ENCODE results near the gene FBXO9.
"Not testable (repeated sequence)": the region's sequence is repeated elsewhere in the genome, so short reads cannot be mapped to it uniquely, and the experiment has no call there.

The FBXO9 gene

GRCh38 chr6:53048431-53049195 is 16.6 kb upstream of the FBXO9 start:
- no peak for DNase-seq

GRCh38 chr6:53049415-53049814 is 15.8 kb upstream of the FBXO9 start:
- DNase-seq: no peak

GRCh38 chr6:53052152-53052551 is 13.1 kb upstream of the FBXO9 start:
- DNase-seq: not testable (repeated sequence)

- no peak for DNase-seq
These were observed 10.7 kb upstream of the FBXO9 start for GRCh38 chr6:53054532-53054931.

DNA sequence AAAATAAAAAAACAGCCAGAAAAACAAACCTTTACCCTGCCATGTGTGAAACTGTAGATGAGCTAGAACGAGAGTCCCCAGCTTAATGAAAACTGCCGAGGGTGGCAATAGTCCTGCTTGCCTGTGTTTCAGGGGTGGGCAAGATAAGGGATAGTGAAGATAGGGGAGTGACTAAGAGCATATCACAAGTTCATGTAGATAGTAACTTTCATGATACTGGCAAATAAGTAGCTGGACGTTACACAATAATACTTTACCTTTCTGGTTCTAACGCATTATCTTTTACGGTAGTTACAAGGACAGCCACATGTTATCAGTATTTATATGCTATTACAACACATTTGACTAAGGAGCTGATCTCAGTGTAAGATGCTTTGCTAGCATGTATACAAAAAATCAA is 9.3 kb upstream of the FBXO9 start:
- DNase-seq: no peak

DNA sequence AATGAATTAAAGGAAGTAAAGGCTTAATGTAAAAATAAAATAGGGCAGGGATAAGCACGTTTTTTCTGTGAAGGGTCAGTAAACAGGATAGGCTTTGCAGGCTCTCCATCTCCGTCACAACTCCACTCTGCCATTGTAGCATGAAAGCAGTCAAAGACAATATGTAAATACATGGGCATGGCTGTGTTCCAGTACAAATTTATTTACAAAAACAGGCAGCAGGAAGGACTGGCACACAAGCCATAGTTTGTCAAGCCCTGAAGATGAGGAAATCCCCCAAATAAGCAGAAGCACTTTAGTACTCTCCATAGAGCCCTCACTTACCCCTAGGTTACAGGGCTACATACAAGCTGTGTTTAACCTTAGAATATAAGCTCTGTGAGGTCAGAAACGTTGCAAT is 8.9 kb upstream of the FBXO9 start:
- DNase-seq: peak; percentile 30

GRCh38 chr6:53058388-53059195 is 6.6 kb upstream of the FBXO9 start:
- no peak for DNase-seq

DNA sequence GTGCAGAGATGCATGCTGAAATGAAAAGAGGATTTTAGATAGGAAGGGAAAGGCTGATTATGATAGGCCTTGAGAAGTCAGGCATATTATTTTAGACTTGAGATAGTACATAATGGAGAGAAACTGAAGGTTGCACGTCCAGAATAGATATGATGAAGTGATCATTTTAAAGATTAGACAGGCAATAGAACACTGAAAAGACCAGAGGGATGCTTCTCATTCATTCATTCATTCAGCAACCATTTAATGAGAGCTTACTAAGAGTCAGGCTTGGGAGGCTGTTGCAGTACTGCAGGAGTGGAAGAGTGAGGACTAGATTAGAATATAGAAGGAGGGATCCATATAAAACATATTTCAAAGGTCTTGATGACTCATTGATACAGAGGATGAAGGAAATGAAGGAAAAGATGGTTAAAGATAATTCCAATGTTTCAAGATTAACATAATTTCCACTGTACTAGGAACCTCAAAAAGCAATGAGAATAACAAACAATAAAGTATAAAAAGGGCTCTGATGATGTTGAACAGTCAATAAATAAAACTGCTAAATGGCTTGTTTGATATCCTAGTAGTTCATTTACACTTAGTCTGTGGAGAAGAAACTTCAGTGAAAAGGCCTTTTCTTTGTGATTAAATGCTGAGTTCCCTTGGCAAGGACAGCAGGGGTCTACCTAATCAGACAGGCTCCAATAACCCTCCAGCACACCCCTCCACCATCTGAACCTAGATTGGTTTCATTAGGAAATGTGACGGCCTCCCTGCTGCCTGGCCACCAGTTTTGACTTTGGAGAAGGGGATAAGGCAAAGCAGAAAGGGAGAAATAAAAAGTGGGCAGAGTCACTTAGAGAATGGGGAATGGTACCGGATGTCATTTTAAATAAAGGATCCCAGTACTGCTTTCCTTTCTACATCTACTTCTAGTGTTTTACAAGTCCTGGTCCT is 5.3 kb upstream of the FBXO9 start:
- peak; percentile 36 for DNase-seq

GRCh38 chr6:53062169-53062539 is 3.0 kb upstream of the FBXO9 start:
- DNase-seq: peak; percentile 93

DNA sequence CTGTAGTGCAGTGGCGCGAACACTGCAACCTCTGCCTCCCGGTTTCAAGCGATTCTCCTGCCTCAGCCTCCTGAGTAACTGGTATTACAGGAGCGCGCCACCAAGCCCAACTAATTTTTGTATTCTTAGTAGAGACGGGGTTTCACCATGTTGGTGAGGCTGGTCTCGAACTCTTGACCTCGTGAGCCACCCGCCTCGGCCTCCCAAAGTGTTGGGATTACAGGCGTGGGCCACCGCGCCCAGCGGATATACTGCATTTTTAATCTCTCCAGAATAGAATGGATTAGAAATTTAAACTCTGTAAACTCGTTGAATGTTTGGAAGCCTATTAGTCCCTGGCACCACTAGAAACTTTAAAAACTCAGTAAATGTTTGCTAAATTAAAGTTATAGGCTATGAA is 949 bp upstream of the FBXO9 start:
- DNase-seq: not testable (repeated sequence)

DNA sequence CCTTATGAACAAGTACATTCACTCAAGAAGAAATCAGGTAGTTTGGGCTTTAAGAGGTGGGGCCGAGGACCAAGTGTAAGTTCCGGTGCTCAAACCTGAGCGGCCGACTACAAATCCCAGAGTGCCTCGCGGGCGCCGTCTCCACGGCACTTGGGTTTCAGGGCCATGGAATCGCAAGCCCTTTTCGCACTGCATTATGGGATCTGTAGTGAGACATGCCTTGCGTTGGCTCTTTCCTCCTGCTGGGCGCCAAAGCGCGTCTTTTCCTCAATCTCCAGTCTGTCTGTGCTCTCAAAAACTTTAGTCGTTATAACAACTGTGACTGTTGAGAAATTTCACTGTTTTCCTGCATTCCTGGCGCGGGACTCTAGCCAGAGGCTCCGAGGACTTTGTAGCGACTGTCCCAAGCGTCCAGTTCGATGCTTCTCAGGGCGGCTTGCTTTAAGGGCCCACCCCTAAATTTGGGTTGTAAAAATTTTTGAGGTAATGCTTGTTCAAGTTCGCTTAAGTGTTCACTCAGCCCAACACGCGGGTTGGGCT is 408 bp upstream of the FBXO9 start:
- peak; percentile 100 for DNase-seq

DNA sequence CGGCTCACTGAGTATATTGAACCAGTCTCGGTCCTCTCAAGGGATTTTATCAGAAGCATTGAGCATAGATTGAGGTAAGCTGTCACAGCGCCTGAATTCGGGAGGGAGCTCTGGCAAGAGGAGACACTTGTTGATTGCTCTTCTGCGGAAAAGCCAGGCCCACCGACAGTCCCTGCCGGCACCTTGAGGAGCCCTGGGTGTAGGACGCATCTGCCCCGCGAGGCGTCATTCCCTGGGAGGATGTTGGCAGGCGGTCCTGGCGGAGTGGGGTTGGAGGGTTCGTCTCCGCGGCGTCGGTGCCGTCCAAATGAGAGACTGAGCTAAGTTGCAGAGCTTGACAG is 843 bp downstream of the FBXO9 start:
- peak; percentile 72 for DNase-seq

- DNase-seq: no peak
These were observed 1.9 kb downstream of the FBXO9 start for GRCh38 chr6:53066874-53067706.

DNA sequence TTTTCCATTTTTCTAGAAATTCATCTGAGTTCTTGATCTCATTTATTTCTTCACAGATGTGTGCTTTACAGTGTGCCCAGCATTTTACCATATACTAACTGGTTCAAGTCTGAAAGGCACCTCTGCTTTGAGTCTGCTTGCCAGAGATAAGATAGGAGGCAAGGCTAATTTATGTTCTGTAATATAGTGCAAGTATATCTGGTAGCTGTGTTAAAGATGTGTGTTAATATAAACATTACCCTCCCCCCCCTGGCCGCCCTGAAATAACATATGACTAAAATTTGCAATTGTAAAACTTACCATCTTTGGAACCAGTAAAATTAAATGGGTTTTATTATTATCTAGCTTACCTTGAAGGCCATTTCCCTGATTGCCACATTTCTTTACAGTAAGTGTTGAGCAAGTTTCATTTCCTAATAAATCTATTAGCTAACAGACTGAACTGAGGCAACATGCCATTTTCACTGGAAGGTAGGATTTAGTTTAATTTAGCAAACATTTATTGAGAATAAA is 2.7 kb downstream of the FBXO9 start:
- no peak for DNase-seq

- DNase-seq: no peak
These were observed 4.2 kb downstream of the FBXO9 start for GRCh38 chr6:53069427-53069826.

DNA sequence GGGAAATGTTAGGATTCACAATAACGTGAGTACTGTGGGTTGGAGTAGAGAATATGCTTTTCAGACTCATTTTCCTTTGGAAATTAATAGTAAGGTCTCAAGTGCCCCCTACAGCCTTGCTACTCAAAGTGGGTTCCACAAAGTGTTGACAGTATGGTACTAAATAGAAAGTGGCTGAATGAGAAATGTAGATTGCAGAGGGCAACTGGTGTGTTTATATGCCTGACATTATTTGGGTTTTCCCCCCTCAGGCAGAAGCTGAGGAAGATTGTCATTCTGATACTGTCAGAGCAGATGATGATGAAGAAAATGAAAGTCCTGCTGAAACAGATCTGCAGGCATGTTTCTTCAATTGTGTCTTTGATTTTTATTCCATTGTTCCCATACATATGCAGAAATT is 5.6 kb downstream of the FBXO9 start:
- no peak for DNase-seq

DNA sequence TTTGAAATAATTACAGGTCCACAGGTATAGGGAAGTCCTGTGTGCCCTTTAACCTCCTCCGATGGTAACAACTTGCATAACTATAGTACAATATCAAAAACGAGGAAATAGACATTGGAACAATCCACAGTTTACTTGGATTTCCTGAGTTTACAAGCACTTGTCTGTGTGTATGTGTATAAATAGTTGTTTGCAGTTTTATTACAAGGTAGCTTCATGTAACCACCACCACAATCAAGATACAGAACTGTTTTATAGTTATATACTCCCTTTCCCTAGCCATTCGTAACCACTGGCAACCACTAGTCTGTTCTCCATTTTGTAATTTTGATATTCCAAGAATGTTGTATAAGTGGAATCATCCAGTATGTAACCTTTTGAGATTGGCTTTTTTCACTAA is 9.1 kb downstream of the FBXO9 start:
- no peak for DNase-seq

DNA sequence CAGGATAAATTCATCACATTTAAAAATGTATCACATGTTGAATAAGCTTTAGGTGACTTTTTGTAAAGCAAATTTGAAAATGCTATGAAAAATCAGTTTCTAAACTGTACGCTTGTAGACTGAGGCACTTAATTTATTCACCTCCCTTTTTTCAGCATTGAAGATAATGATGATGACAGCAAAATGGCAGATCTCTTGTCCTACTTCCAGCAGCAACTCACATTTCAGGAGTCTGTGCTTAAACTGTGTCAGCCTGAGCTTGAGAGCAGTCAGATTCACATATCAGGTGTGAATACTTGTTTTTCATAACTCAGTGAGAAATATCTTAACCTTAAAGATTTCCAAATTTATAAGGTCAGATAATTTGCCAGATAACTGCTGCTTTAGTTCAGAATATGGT is 15.6 kb downstream of the FBXO9 start:
- DNase-seq: no peak

- DNase-seq: peak; percentile 28
These were observed 21.1 kb downstream of the FBXO9 start for GRCh38 chr6:53086302-53086701.

GRCh38 chr6:53089948-53090347 is 24.7 kb downstream of the FBXO9 start:
- no peak for DNase-seq

- no peak for DNase-seq
These were observed 25.4 kb downstream of the FBXO9 start for GRCh38 chr6:53090576-53090975.

GRCh38 chr6:53095270-53095669 is 30.1 kb downstream of the FBXO9 start:
- DNase-seq: no peak

Data from NCI-H510A treated with DMSO at 0.1 percent for 48 hours (cell line).